T follicular helper cell (primary cell): Measurements from ENCODE around the gene MMRN1.

ENCODE experiments used
- DNase-seq: peaks from one replicate; pipeline ENCODE4 v3.0.0-alpha.2; 2020; ENCODE audit warnings: low read depth

MMRN1 gene

GRCh38 chr4:89998469-89999011 lies 103.9 kb downstream of the MMRN1 start:
- DNase-seq: no peak

- DNase-seq: no peak
Measured at GRCh38 chr4:90001023-90001422, 106.4 kb downstream of the MMRN1 start.

GRCh38 chr4:90002441-90003062 lies 107.9 kb downstream of the MMRN1 start:
- no peak for DNase-seq
